Upper lobe of left lung (tissue), 4 donors: ENCODE data around the gene ZNF714.

Experiments used
- EP300 ChIP-seq, 4 donors: sonication (generic); formaldehyde crosslinking; IDR thresholded peaks; one replicate each; pipeline ENCODE4 v1.5.1; 2017; ENCODE audit warnings: antibody characterized with exemption in 4 of 4, control low read depth in 2 of 4
- POLR2A ChIP-seq, 4 donors: fragments of 450-650 bp; IDR thresholded peaks; one replicate each; pipeline ENCODE4 v1.5.1; 2016 to 2017; ENCODE audit warnings: antibody characterized with exemption in 4 of 4, mild to moderate bottlenecking in 2 of 4
- POLR2AphosphoS5 ChIP-seq, 2 donors: sonication (generic); formaldehyde crosslinking; IDR thresholded peaks; one replicate each; pipeline ENCODE4 v1.5.1; 2017; ENCODE audit warnings: antibody characterized with exemption in 2 of 2
- TF ChIP-seq, protein P1 (sequence below), 6 experiments: fragments of 450-650 bp in 4 of 6; fragments of 200-600 bp in 2 of 6; sonication (generic) in 2 of 6; IDR thresholded peaks; one replicate each; pipeline ENCODE4 v1.5.1; 2016 to 2019; ENCODE audit warnings: antibody characterized with exemption in 6 of 6

DNA sequence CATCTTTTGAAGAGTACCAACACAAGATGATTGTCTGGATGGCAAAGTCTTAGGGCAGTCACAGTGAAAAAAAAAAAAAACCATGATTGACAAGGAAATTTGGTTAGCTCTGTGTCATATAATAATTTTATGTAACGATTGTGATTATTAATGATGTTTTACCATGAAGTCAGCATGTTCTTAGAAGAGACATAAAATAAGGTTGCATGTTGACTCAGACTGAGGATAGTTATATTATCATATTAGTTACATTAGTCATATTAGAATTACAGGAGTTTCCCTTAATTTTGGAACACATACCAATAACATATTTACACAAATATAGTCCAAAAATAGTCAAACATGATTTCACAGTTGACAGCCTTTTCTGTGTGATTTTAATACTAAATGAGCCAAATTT is 65.5 kb downstream of the ZNF714 start:
- TF ChIP-seq POLR2A (IDR thresholded peaks at IDR 0.05) (no peak), POLR2AphosphoS5 (IDR thresholded peaks at IDR 0.05) (no peak), EP300 (IDR thresholded peaks at IDR 0.05) (no peak)
- TF ChIP-seq, protein P1, sequence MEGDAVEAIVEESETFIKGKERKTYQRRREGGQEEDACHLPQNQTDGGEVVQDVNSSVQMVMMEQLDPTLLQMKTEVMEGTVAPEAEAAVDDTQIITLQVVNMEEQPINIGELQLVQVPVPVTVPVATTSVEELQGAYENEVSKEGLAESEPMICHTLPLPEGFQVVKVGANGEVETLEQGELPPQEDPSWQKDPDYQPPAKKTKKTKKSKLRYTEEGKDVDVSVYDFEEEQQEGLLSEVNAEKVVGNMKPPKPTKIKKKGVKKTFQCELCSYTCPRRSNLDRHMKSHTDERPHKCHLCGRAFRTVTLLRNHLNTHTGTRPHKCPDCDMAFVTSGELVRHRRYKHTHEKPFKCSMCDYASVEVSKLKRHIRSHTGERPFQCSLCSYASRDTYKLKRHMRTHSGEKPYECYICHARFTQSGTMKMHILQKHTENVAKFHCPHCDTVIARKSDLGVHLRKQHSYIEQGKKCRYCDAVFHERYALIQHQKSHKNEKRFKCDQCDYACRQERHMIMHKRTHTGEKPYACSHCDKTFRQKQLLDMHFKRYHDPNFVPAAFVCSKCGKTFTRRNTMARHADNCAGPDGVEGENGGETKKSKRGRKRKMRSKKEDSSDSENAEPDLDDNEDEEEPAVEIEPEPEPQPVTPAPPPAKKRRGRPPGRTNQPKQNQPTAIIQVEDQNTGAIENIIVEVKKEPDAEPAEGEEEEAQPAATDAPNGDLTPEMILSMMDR (IDR thresholded peaks at IDR 0.05) = no peak
